GM12891 (cell line): ENCODE measurements around the gene GAB1.

Experiments
- POLR2A ChIP-seq: IDR thresholded peaks from 2 replicates; pipeline ENCODE4 v1.6.1; 2011; ENCODE audit warnings: low read depth, low read length, control low read depth
- POLR2AphosphoS5 ChIP-seq: IDR thresholded peaks from 2 replicates; pipeline ENCODE4 v1.6.1; 2011; ENCODE audit warnings: low read depth, low read length, control low read depth
- TAF1 ChIP-seq: IDR thresholded peaks from 2 replicates; pipeline ENCODE4 v1.6.1; 2011; ENCODE audit warnings: low read depth, low read length, control low read depth

GRCh38 chr4:143338313-143338712 lies 1.6 kb downstream of the GAB1 start:
- no peak for TF ChIP-seq POLR2A
- no peak for TF ChIP-seq TAF1
- no peak for TF ChIP-seq POLR2AphosphoS5
